A673 (cell line): Measurements from ENCODE around the gene FKBP1A. TPM values are rescaled to one million over a fixed set of nuclear protein-coding genes. Genes with fewer than 3 reads are reported as not detected.

Source experiments
- BruUV-seq: library from RNA; stranded (reverse); fragments of 400-500 nt; replicated peaks from 2 replicates; lab custom pipeline; 2021; lab: Mats Ljungman, UMichigan
- CTCF ChIA-PET: fragments of 300-600 bp; sonication (Branson Sonifier 250); formaldehyde crosslinking; loops from one replicate; lab custom pipeline; 2022; ENCODE audit warnings: antibody characterized with exemption; lab: Charles Lee
- POLR2A ChIA-PET: fragments of 300-600 bp; sonication (Branson Sonifier 250); formaldehyde crosslinking; loops from one replicate; lab custom pipeline; 2022; ENCODE audit warnings: antibody characterized with exemption; ENCODE audit not compliant: low non-redundant PET; lab: Charles Lee
- DNase-seq: peaks from one replicate; pipeline ENCODE4 v3.0.0-alpha.2; 2015; ENCODE audit warnings: low spot score
- H3K27ac ChIP-seq: fragments of 200-600 bp; sonication (generic); 2 replicates; pipeline ENCODE4 v1.5.1; 2016; ENCODE audit warnings: mixed run types, low read depth, mild to moderate bottlenecking, mixed read lengths, antibody characterized with exemption, low read length; ENCODE audit not compliant: poor library complexity, severe bottlenecking
- H3K27me3 ChIP-seq: fragments of 200-600 bp; sonication (generic); replicated peaks from 2 replicates; pipeline ENCODE4 v1.6.1; 2017; ENCODE audit warnings: mixed run types, low read depth, mild to moderate bottlenecking, mixed read lengths, antibody characterized with exemption, low read length; ENCODE audit not compliant: insufficient read depth, poor library complexity
- H3K36me3 ChIP-seq: fragments of 200-600 bp; sonication (generic); 2 replicates; pipeline ENCODE4 v1.6.1; 2016; ENCODE audit warnings: mixed run types, mild to moderate bottlenecking, mixed read lengths, antibody characterized with exemption, low read length; ENCODE audit not compliant: insufficient read depth, poor library complexity, severe bottlenecking
- H3K4me1 ChIP-seq: fragments of 200-600 bp; sonication (generic); 2 replicates; pipeline ENCODE4 v1.6.1; 2017; ENCODE audit warnings: mixed run types, mild to moderate bottlenecking, mixed read lengths, antibody characterized with exemption, low read length; ENCODE audit not compliant: insufficient read depth, poor library complexity, severe bottlenecking
- H3K4me3 ChIP-seq: fragments of 200-600 bp; sonication (generic); 2 replicates; pipeline ENCODE4 v1.5.1; 2016; ENCODE audit warnings: low read depth, mixed run types, mild to moderate bottlenecking, mixed read lengths, low read length; ENCODE audit not compliant: poor library complexity, severe bottlenecking
- H3K9me3 ChIP-seq: fragments of 200-600 bp; sonication (generic); 2 replicates; pipeline ENCODE4 v1.6.1; 2016; ENCODE audit warnings: mixed run types, low read depth, mild to moderate bottlenecking, mixed read lengths, antibody characterized with exemption, low read length; ENCODE audit not compliant: poor library complexity, severe bottlenecking
- EZH2 ChIP-seq: fragments of 200-600 bp; sonication (generic); IDR thresholded peaks from 2 replicates; pipeline ENCODE4 v1.6.1; 2017; ENCODE audit warnings: borderline replicate concordance, low read depth, mild to moderate bottlenecking, mixed read lengths, antibody characterized with exemption, low read length; ENCODE audit not compliant: poor library complexity, severe bottlenecking
- intact Hi-C: fragments of 100-400 bp; cut with micrococcal nuclease; formaldehyde crosslinking; loops from one replicate; pipeline ENCODE4 v1.10.0; 2022; ENCODE audit not compliant: unreplicated experiment
- total RNA-seq: library from RNA; stranded (reverse); gene quantifications from 2 replicates; pipeline ENCODE4 v1.2.3, GENCODE V29; 2021
- TF ChIP-seq, protein P1 (sequence below): fragments of 300-800, 200-600 bp; sonication (generic); conservative IDR thresholded peaks from 2 replicates; pipeline ENCODE4 v1.5.1; 2017; ENCODE audit warnings: low read depth, mild to moderate bottlenecking, antibody characterized with exemption, low read length, moderate library complexity, mixed read lengths

The FKBP1A gene
- total RNA-seq, 1 experiment from 2014 or later: 264 TPM

DNA sequence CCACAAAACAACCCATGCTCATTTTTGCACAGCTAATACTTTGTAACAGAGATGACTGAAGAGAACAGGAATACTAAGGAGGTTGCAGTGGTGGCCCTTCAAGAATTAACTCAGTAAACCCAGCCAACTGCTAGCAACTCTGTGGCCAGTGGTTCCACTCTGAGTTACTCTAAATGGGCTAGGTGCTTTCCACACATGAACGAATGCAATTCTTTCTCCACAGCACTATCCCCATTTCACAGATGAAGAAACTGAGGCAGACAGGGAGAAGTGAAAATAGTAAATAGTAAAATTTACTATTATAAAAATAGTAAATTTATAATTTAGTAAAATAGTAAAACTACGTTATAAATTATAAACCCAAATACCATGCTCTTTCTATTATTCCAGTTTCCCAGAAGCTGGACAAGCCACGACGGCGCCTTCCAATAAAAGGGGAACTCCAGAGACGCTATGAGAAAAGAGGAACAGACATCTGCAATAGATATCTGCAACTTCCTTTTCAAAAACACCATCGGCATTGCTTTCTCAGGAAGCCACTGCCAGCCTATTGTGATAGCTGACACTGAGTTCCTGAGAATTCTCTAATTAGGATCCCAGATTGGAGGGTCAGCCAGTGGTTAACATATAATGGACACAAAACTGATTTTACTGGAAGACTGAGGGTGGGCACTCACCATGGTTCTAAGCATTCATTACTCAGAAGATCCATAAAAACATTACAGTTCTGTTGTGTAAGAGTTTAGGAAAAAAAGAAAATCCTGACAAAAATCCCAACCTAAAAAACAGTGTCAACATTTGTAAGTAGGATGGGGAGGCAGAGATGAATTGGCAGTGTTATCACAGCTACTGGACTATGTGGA lies 16.2 kb downstream of the FKBP1A start:
- Histone ChIP-seq H3K4me3 (no peak overlapping the region), H3K27ac (no peak overlapping the region), H3K4me1 (peaks cover under 1% of the 10 kb centered on the region), H3K36me3 (peaks cover 35% of the 10 kb centered on the region), H3K9me3 (no peaks in the 10 kb centered on the region), H3K27me3 (no peaks in the 10 kb centered on the region)
- intact Hi-C loops: no loop called here
- no TSS peak for BruUV-seq
- DNase-seq: no peak
- POLR2A ChIA-PET: no interaction called here
- TF ChIP-seq EZH2: no peak
- TF ChIP-seq, protein P1, sequence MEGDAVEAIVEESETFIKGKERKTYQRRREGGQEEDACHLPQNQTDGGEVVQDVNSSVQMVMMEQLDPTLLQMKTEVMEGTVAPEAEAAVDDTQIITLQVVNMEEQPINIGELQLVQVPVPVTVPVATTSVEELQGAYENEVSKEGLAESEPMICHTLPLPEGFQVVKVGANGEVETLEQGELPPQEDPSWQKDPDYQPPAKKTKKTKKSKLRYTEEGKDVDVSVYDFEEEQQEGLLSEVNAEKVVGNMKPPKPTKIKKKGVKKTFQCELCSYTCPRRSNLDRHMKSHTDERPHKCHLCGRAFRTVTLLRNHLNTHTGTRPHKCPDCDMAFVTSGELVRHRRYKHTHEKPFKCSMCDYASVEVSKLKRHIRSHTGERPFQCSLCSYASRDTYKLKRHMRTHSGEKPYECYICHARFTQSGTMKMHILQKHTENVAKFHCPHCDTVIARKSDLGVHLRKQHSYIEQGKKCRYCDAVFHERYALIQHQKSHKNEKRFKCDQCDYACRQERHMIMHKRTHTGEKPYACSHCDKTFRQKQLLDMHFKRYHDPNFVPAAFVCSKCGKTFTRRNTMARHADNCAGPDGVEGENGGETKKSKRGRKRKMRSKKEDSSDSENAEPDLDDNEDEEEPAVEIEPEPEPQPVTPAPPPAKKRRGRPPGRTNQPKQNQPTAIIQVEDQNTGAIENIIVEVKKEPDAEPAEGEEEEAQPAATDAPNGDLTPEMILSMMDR: no peak
- CTCF ChIA-PET: no interaction called here

DNA sequence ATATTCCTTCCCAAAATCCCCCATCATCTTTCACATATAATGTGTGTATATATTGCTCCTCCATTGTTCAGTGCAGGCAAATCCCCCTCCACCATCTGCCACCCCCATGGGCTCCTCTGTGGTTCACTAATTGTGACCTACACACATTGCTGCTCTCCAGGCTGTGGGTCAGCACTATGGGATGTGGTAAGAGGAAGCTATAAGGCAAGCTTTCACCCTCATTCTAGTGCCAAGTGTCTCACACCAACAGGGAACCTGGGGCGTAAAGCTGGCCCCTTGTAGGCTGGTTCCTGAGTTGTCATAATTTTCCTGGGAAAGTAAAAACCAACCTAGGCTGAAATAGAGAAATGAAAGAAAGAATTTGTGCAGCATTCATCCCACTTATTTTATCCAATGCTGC lies 16.8 kb downstream of the FKBP1A start:
- no TSS peak for BruUV-seq
- intact Hi-C loops: no loop called here
- no peaks in the 10 kb centered on the region for H3K27me3 ChIP-seq
- no peak overlapping the region for H3K4me3 ChIP-seq
- TF ChIP-seq EZH2: no peak
- TF ChIP-seq, protein P1: no peak
- ChIA-PET POLR2A (no interaction called here), CTCF (no interaction called here)
- H3K4me1 ChIP-seq: no peaks in the 10 kb centered on the region
- H3K9me3 ChIP-seq: no peaks in the 10 kb centered on the region
- DNase-seq: no peak
- peaks cover 40% of the 10 kb centered on the region for H3K36me3 ChIP-seq
- no peak overlapping the region for H3K27ac ChIP-seq

DNA sequence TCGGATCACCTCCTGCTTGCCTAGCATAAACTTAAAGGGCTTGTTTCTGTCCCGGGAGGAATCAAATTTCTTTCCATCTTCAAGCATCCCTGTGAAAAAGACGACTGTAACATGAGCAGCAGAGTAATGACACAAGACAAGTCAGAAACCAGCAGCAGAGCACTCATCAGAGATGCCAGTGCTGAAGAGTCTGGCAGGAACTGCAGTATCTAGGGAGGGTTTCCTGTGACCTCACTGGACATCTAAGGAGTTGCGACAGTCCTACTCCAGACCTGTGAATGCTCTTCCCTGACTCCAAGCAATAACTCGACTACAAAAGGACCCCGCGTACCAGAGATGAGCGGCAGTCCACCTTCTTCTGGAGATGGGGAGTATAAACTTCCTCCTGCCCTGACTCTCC lies 17.3 kb downstream of the FKBP1A start:
- no peak overlapping the region for H3K4me3 ChIP-seq
- DNase-seq: no peak
- H3K27ac ChIP-seq: no peak overlapping the region
- CTCF ChIA-PET: no interaction called here
- BruUV-seq: no TSS peak
- intact Hi-C loops: no loop called here
- TF ChIP-seq, protein P1: no peak
- H3K9me3 ChIP-seq: no peaks in the 10 kb centered on the region
- no peaks in the 10 kb centered on the region for H3K4me1 ChIP-seq
- H3K27me3 ChIP-seq: no peaks in the 10 kb centered on the region
- POLR2A ChIA-PET: no interaction called here
- peaks cover 40% of the 10 kb centered on the region for H3K36me3 ChIP-seq
